Liver (tissue), 10 donors: Measurements from ENCODE around the gene SEC61B. TPM values are rescaled to one million over a fixed set of nuclear protein-coding genes. Genes with fewer than 3 reads are reported as not detected.

Experiments used
- DNase-seq: peaks from one replicate; pipeline ENCODE4 v3.0.0-alpha.2; 2017; ENCODE audit warnings: low spot score
- H3K27ac ChIP-seq, 2 donors: one replicate each; pipeline ENCODE4 v1.7.0; 2013; ENCODE audit warnings: inconsistent platforms in 2 of 2, low read length in 2 of 2, control low read depth in 1 of 2, low read depth in 1 of 2, mild to moderate bottlenecking in 1 of 2
- H3K27me3 ChIP-seq, 4 donors: one replicate each; pipeline versions ENCODE4 v1.6.1 to v1.7.0; 2013; ENCODE audit warnings: low read length in 3 of 4, inconsistent platforms in 1 of 4, mild to moderate bottlenecking in 1 of 4, moderate library complexity in 1 of 4; ENCODE audit not compliant: control insufficient read depth in 4 of 4, insufficient read depth in 4 of 4
- H3K36me3 ChIP-seq, 4 donors: one replicate each; pipeline versions ENCODE4 v1.6.1 to v1.7.0; 2013; ENCODE audit warnings: low read length in 3 of 4, mild to moderate bottlenecking in 3 of 4, low read depth in 1 of 4, moderate library complexity in 1 of 4; ENCODE audit not compliant: control insufficient read depth in 4 of 4, insufficient read depth in 3 of 4
- H3K4me1 ChIP-seq, 4 donors: one replicate each; pipeline versions ENCODE4 v1.6.1 to v1.7.0; 2013; ENCODE audit warnings: low read length in 3 of 4, mild to moderate bottlenecking in 3 of 4, moderate library complexity in 1 of 4; ENCODE audit not compliant: control insufficient read depth in 4 of 4, insufficient read depth in 4 of 4
- H3K4me3 ChIP-seq, 3 donors: one replicate each; pipeline versions ENCODE4 v1.6.1 to v1.7.0; 2013; ENCODE audit warnings: low read length in 3 of 3, control low read depth in 1 of 3, low read depth in 1 of 3, mild to moderate bottlenecking in 1 of 3
- H3K9ac ChIP-seq, 2 donors: one replicate each; pipeline ENCODE4 v1.7.0; 2013; ENCODE audit warnings: low read length in 2 of 2, mild to moderate bottlenecking in 2 of 2, moderate library complexity in 2 of 2, control low read depth in 1 of 2, low read depth in 1 of 2
- H3K9me3 ChIP-seq, 4 donors: one replicate each; pipeline versions ENCODE4 v1.6.1 to v1.7.0; 2013; ENCODE audit warnings: low read length in 3 of 4; ENCODE audit not compliant: control insufficient read depth in 4 of 4
- FOXA1 ChIP-seq: IDR thresholded peaks from 2 replicates; pipeline ENCODE4 v1.6.1; 2016; ENCODE audit warnings: antibody characterized with exemption
- WGBS: extraction: QIAGEN DNeasy Blood & Tissue Kit; methylation state at CpG from one replicate; pipeline ENCODE4 v1.1.7; 2013; 5-methylcytosine and 5-hydroxymethylcytosine counted together
- polyA plus RNA-seq, 2 donors: library from polyadenylated mRNA; stranded (reverse) in 1 of 2; unstranded in 1 of 2; fragments of 200-250 nt in 1 of 2; fragments of >200 nt in 1 of 2; fragmentation: Nextera tagmentation in 1 of 2; extraction: Ambion mirVana in 1 of 2; gene quantifications; one replicate each; pipeline versions ENCODE4 v1.2.1 to v1.2.3, GENCODE V29; 2013 to 2015
- small RNA-seq: library from RNA; depleted of rRNA; stranded (forward); fragments of <200 nt; gene quantifications from one replicate; pipeline ENCODE3, GENCODE V24; 2014
- total RNA-seq, 2 donors: library from RNA; depleted of rRNA; stranded (reverse); fragments of >200 nt; gene quantifications; one replicate each; pipeline ENCODE4 v1.2.3, GENCODE V29; 2014
- donor health status: healthy.
- donor health status: healthy.
- donor health status: healthy.
- donor health status: healthy.
- donor health status: healthy.

SEC61B gene
- total and polyA plus RNA-seq, 4 donors, result 84.1 to 431 (median 228) TPM

DNA sequence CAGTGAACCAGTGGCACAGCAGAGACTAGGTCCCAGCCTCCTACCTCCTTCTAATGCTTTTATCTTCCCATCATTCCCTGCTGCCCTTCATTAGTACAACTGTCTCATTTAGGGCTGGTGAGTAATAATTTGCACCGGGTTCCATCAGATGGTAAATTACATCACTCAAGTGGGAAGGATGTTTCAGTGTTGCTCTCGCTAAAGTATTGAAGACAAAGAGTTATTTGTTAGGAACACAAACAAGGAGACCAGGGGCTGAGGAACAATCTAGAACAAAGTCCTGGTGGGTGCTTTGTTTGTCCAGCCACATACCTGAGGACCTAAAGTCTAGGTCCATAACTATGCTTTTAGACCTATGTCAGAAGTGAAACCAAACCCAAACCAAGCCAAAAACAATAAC lies 52.4 kb downstream of the SEC61B start:
- Histone ChIP-seq H3K27me3 (no peaks in the 10 kb centered on the region), H3K4me1 (no peaks in the 10 kb centered on the region), H3K9me3 (no peaks in the 10 kb centered on the region), H3K36me3 (no peaks in the 10 kb centered on the region), H3K27ac (no peak overlapping the region), H3K9ac (no peak overlapping the region), H3K4me3 (no peak overlapping the region)
- DNase-seq, result no peak
- TF ChIP-seq FOXA1, result no peak
- WGBS, result 66% methylated on average over 2 of the region's 2 CpGs

Small RNA genes lying within 50 kb of the gene (small RNA-seq; reads per million reads assigned to genes)
- gene RN7SL794P, result not detected

Other genes starting within 250 kb of the SEC61B start
- 10 to 100 TPM; 17.6 to 18.2 TPM for gene TGFBR1, start 117.2 kb upstream of the SEC61B start, total RNA-seq
- 1 to 10 TPM; 3.1 to 4.5 TPM for gene TGFBR1, start 117.2 kb upstream of the SEC61B start, polyA plus RNA-seq
- 10 to 100 TPM; 30.3 to 43.6 TPM for gene ALG2, start 340 bp upstream of the SEC61B start, total RNA-seq
- 10 to 100 TPM; 20.6 to 30.2 TPM for gene ALG2, start 340 bp upstream of the SEC61B start, polyA plus RNA-seq